SK-N-DZ (cell line): ENCODE measurements around the gene PFDN1.

ENCODE experiments used
- DNase-seq: peaks from one replicate; pipeline ENCODE4 v3.0.0-alpha.2; 2015; ENCODE audit warnings: low spot score

The PFDN1 gene

GRCh38 chr5:140239461-140239860, 63.4 kb downstream of the PFDN1 start:
- DNase-seq = no peak

DNA sequence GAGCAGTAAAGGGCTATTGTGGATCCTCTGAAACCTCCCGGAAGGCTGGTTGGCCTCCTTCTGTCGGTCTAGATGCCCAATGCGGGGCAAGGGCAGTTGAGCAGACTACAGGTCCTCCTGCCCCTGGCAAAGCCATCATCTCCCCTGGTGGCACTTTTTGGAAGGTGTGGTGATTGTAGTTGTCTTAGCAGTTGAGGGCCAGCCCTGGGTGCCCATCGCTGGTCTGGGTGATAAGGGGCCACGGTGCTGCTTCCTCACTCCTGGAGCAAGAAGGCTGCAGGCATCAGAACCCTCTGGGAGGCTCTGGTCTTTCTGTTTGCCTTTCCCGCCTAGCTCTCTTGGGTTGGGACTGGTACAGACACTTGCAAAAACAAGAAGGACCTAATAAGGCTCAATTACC, 64.1 kb downstream of the PFDN1 start:
- no peak for DNase-seq

DNA sequence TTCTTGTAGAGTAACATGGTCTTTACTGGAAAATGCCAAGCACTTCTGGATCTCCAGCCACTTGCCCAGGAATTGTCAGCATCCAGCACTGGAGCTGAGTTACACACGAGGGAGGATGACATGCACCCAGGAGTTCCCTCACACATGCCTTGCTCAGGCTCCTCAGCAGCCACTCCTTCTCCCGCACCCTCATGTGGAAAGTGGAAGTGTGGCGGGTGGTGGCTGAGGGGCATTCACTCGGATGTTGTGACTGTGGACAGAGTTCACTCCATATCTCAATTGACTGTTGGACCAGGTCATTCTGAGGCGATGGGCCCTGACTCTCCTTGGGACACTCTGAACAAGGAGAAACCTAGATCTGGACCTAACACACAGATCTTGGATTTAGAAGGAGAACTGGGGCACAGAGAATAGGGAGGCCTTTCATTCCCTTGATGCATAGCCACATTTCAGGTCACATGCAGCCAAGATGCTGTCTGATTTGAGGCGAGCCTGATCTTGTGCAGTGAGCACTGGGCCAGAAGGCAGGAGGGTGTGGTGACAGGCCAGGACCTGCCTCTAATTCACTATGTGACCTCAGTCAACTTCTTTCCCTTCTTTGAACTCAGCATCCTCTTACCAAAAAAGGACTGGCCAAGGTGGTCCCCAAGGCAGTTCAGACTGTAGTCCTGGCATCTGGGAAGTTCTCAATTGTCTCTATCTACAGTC, 65.9 kb downstream of the PFDN1 start:
- DNase-seq = no peak

- DNase-seq = no peak
Observed at GRCh38 chr5:140235791-140236551, 66.9 kb downstream of the PFDN1 start.

GRCh38 chr5:140234377-140234989, 68.4 kb downstream of the PFDN1 start:
- DNase-seq = no peak

DNA sequence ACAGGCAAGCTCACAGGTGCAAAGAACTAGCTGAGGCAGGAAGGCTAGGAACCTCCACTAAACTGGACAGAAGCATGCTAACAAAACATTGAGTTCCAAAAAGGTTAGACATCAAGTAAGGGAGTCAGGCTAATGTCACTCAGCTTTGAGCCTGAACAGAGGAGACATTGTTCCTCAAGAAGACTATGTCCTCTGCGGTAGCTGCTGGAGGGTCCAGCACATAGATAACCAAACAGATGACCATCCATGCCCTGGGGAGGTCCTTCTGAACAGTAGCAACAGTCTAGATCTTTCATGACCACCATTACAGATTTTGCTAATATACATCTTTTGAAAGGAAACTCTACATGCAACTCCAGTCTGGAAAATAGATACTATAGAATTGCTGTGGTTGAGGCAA, 70.2 kb downstream of the PFDN1 start:
- no peak for DNase-seq

DNA sequence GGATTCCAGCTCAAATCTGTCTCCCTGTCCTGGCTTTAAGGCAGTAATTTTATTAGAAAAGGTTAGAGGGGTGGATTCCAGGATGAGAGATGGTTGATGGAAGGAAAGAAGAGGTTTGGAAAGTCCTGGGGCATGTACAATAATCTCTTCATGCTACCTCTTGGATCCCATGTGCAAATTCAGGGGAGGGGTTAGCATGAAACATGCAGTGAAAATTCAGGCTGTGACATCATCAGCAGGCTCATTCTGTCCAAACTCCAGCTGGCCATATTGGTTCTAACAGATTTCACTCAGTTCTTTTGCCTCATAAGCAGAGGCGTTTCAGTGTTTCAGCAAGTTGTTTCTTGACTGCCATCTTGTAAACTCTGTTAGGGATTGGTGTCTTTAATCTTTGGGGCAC, 72.5 kb downstream of the PFDN1 start:
- no peak for DNase-seq

GRCh38 chr5:140228364-140228837, 74.5 kb downstream of the PFDN1 start:
- DNase-seq = no peak

- no peak for DNase-seq
Observed at GRCh38 chr5:140227046-140227445, 75.9 kb downstream of the PFDN1 start.

DNA sequence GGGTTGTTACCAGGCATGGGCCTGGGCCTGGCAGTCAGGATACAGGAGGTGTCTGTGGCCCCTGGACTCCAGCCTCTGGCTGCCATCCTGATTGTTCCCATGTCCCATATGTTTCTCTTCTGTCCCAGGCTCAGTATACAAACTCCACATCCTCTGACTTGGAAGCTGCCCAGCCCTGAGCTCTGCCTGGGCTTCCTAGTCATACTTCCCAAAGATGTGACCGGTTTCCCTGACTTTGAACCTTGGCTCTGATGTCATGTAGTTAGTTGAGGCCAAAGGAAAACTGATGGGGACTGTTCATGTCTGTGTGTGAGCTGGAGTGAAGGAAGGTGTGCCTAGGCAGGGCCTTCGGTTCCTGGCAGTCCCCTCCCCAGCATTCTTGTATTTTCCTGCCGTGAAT, 77.5 kb downstream of the PFDN1 start:
- no peak for DNase-seq

DNA sequence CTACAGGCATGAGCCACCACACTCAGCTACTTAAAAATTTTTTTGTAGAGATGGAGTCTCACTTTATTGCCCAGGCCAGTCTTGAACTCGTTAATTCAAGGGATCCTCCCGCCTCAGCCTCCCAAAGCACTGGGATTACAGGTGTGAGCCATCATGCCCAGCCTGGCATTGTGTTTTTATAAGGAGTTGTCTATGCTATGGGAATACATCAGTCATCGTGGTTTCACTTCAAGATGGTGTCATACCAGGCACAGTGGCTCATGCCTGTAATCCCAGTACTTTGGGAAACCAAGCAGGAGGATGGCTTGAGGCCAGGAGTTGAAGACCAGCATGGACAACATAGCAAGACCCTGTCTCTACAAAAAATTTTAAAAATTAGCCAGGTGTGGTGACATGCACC, 78.2 kb downstream of the PFDN1 start:
- no peak for DNase-seq

GRCh38 chr5:140223567-140223966, 79.3 kb downstream of the PFDN1 start:
- no peak for DNase-seq

DNA sequence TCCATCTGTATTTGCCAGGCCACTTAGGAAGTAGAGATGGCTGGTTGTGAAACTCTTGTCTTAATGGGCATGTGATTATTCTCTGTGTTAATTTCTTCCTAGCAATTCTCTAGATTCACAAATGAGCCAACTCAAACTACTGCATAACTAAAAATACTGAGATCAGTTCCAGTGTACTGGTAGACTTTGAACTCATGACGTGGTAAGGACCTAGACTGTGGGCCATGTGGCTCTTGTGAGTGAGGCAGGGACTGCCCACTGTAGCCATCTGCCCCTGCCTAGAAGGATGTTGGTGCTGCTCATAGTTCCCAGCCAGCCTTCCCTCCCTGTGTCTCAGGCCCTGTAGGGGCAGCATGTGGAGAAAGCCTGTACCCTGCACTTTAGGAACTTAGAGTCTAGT, 80.5 kb downstream of the PFDN1 start:
- DNase-seq = no peak

GRCh38 chr5:140221697-140222223, 81.1 kb downstream of the PFDN1 start:
- DNase-seq = no peak

- DNase-seq = no peak
Observed at GRCh38 chr5:140220698-140221064, 82.2 kb downstream of the PFDN1 start.

DNA sequence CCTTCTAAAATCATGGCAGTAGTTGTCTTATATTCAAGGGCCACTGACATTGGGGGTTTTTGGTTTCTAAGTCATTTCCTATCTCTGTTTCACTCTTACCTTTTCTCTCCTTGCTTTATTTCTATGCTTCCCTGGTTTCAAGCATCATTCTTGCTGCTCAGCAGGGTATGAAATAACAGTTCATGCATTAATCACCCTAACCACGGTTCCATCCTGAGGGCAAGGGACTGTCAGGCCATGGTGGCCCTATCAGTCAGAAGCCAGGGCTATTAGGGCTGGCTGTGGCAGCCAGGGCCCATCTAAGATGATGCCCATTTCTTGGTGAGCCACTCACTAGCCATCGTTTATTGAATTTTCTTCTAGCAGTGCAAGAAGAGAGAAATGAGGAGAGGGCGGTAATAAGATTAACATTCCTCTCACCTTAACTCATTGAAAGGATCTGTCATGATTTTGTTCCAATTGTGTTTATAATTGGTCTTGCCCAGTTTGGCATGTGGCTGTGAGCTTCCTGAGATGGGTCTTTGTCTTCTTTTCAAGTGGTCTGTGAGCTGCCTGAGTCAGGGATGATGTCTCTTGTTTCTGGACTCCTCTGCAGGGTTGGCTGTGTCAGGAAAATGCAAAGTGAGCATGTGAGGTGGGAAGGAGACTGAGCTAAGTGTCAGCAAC, 82.7 kb downstream of the PFDN1 start:
- peak; percentile 25 for DNase-seq

GRCh38 chr5:140219068-140219991, 83.6 kb downstream of the PFDN1 start:
- DNase-seq = no peak

GRCh38 chr5:140217299-140218026, 85.4 kb downstream of the PFDN1 start:
- DNase-seq = no peak

DNA sequence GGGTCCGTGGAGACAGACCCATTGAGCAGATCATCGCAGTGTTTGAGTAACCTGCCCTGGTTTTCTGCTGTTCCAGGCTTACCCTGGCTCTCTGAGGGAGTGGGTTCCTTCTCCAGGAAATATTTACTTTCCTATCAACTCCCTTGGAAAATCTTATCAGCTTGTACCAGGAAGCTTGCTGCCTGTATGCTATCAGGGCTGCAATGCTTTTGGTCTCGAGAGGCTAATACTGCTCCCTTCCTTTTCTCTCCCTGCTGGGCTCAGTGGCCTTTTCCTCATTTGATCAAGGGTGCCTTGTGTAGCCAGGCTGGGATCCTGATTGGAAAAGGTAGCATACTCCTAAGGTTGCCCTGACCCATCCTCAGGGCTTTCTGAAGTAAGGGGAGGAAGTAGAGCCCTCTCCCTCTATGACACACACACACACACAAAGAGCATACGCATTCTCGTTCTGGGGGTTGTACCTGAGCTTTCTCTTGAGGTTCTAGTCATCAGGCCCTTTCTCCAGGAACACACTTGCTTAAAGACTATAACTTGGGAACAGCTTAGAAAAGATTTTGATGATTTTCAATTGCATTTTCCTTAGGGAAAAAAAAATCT, 86.3 kb downstream of the PFDN1 start:
- DNase-seq = no peak

- no peak for DNase-seq
Observed at GRCh38 chr5:140215276-140215675, 87.6 kb downstream of the PFDN1 start.
